Activated T-cell treated with anti-CD3 and anti-CD28 coated beads for 24 hours (primary cell): ENCODE data around the gene HMGB1.

ENCODE experiments used
- DNase-seq: peaks from one replicate; pipeline ENCODE4 v3.0.0-alpha.2; 2020; ENCODE audit warnings: low read depth

HMGB1 gene

DNA sequence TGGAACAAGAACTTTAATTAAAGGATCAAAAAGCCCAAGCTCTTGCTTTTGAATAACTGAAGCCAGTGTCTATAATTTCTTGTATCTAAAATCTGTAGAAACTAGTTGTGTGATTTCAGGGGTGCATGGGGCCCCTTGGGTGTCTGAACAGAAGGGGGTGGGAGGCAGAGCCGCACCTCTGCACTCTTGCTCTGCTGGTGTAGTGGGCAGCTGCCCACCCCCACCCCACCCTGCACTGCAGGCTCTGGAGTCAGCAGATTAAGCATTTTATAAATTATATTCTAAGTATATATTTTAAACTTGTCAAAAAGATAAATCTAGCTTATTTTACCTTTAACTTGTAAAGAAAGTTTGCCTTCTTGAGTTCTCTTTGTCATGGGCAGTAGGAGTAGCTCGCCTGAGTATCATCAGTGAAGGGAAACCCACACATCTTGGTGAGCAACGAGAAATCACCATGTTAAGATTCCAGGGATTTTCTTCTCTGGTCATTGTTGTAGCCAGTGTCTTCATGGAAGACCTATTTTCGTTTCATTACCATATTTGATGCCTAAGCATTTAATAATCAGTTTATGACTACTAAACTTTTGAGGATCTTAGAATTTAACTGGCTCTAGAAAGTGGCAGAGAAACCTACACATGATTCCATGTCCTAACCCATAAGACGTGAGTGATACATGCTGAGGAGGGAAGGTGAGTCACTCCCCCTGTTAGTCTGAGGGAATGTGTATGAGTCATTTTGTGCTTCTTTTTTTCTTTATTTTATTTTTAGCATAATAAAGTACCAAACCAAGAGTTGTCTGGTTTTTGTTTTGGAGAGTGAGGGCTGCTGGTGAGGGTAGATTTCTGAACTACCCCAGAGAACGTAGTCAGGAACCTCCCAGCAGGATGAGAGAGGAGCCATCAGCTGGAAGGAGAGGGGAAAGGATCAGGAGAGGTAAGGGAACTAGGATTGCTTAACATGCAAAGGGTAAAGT lies 35.7 kb downstream of the HMGB1 start:
- peak; percentile 30 for DNase-seq

DNA sequence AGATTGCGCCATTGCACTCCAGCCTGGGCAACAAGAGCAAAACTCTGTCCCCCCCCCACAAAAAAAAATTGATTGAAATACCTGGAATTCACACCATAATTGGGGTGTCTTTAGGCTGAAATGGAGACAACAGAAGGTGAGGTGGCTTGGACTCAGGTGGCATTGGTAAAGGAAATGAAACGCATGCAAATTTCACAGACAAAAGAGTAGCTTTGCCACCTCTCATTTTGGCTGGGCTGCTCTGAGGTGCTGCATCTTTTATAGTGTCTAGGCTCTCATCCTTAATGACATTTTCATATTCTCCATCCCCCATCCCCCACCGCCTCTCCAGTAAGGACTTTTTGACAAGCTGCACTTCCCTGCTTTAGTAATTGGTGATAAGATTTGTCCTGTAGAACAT lies 36.5 kb downstream of the HMGB1 start:
- no peak for DNase-seq

DNA sequence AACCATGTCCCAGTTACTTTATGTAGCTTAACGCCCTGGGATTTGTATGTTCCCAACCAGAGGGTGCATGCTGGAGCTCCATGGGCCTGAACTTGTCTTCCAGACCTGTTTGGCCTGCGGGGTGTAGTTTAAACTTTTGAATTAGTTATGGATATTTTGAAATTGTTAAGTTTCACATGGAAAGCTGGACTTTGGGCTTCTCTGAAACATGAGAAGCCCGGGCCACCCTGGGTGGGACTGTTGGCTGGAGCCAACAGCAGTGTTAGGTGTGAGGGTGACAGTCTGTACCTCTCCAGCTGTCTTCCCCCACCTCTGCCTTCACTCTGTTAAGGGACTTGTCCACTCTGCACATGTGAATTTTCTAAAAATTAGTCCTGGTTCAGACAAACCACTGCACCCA lies 41.8 kb downstream of the HMGB1 start:
- DNase-seq: no peak

DNA sequence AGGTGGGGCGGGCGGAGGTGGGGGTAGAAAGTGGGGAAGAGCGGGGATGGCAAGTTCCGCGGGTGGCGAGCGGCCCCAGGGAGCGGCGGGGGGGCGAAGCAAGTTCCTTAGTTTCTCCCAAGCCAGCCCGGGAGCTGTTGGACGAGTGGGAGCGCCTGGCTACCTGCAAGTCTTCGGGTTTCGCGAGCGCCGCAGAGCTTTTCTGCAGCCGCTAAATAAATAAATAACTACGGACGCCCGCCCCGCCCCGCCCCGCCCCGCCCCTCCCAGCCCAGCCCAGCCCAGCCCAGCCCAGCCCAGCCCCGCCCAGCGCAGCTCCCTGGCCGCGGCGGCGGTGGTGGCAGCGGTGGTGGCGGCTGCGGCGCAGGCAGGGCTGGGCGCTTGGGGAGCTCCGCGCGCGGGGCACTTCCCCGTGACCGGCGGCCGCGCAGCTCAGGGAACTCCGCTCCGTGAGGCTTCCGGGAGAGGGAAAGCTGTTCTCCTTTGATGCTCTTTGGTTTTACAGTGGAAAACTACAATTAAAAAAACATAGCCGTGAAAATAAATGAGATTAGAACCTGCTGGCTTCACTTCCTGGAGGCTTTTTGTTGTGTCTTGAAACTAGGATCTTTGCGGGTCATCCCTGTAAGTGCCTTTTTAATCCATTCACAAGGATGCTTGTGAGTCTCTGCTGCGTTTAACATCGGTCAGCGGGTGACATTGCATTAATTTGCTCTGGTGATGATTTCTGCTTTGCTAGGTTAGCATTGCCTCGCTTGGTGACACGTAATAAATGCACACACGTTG lies 43.5 kb downstream of the HMGB1 start, which contains the start of gene UBE2L5:
Gene UBE2L5, plus strand, starts transcription at position 440 of the 786 bp plus-strand sequence. CDS start 5,498 bp downstream, outside the sequence.
- peak; percentile 54 for DNase-seq

DNA sequence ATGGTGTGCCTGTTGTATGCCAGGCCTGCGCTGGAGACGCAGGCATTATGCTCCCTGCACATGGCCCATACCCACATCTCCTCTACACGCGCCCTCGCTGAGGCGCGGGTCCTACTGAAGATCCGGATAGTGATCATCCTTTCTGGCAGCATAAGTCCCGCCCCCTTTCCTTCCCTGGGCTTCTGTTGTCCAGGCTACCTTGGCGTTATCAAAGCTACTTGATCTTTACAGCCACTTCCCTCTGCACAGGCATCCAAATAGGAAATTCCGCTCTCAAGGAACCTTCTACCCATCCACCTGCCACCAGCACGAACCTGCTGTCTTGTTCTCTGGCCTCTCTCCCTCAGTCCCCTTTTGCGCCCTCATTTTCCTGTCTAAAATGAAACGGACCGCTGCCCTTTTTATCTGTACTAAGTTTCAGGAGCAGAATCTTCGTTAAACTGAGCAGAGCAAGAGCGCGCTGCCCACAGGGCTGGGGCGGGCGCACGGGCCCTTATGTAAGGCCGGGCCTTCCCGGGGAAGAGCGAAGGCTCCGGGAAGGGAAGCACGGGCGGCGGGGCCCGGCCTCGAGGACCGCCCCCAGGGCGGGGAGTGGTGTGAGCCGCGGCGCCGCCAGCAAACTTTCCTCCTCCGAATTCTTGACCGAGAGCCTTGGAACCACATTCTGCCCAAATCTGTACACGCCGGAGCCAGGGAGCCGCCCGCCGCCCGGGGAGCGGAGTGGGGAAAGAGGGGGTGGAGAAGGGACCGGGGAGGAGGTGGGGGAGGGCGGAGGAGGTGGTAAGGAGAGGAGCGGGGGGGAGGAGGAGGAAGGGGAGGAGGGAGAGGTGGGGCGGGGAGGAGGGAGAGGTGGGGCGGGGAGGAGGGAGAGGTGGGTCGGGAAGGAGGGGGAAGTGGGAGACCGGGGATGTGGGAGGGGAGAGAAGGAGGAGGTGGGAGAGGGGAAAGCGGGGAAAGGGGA lies 44.4 kb downstream of the HMGB1 start:
- no peak for DNase-seq

DNA sequence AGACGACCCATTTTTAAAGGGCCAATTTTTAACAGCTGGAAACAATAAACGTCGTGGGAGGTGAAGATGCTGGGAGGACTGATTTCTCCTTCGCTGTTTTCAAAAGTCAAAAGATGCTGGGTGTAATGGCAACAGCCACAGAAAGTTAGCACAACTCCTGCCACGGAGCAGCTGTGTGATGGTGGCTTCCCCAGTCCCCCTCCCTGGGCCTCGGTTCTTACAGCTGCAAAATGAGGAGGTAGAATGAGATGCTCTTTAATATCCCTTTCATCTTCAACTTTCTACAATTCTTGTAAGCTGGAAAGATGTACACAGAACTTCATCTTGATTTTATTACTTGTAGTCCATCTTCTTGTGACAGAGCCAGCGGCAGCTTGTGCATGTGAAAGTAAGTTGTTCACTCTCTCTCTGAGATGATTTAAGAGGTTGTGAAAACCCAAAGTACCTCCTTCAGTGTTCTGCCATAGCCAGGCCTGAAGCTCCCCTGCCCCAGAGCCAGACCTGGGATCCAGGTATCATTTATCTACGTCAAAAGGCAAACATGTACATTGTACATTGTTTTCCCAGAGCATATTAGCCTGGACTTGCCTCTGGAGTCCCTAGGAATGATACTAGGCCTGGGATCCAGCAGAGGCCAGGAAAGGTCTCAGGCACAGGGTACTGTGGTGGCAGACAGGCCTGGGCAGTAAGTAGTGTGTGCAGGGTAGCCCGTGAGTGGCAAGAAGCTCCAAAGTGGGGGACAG lies 46.8 kb downstream of the HMGB1 start:
- no peak for DNase-seq

DNA sequence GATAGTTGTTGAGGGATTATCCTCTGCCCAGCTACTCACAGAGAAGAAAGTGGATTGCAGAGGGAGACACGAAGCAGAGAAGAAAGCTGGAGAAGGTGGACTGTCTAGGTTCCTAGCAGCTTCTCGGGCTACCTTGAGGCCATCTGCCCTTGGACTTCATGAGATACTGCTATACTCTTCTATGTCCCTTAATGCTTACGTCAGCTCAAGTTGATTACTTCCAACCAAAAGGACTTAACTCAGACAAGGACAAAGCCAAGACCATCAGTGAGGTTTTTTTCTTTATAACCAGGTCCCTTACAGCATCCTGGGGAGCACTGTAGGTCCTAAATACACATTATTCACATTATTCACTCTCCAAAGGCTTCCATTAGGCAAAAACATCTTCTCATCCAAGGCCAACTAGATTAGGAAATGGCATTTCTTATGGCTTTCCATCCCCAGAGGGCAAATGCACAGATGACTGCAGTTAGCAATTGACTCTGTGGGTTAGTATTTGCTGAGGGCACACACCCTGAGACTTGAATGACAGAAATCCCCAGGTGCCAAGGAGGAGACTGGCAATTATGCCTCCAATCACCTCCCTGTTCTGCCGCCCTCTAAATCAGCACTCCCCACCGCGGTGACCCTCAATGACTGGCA lies 47.5 kb downstream of the HMGB1 start:
- no peak for DNase-seq

DNA sequence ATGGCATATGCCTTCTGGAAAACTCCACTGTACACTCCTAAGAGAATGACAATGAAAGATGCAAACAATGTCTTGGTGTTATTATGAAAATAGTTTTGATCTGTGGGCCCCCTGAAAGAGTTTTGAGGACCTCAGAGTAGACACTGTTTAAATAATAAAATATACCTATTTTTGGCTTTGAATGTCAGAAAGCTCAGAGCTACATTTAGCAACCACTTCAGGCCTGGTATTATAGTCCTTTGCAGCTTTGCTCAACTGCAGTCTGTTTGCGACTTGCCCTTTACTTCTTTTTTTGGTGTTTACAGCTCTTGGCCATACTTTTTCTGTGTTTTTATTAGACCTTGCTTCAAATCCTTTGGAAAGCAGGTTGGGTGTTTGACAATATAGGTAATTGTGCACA lies 49.3 kb downstream of the HMGB1 start:
- no peak for DNase-seq

DNA sequence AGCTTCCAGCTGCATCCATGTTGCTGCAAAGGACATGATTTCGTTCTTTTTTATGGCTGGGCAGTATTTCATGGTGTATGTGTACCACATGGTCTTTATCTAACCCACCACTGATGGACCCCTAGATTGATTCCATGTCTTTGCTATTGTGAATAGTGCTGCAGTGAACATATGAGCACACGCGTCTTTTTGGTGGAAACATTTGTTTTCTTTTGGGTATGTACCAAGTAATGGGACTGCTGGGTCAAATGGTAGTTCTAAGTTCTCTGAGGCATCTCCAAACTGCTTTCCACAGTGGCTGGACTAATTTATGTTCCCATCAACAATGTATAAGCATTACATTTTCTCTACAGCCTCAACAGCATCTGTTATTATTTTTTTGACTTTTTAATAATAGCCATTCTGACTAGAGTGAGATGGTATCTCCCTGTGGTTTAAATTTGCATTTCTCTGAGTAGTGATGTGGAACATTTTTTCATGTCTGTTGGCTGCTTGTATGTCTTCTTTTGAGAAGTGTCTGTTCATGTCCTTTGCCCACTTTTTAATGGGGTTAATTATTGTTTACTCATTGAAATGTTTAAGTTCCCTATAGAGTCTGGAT lies 50.2 kb downstream of the HMGB1 start:
- no peak for DNase-seq

DNA sequence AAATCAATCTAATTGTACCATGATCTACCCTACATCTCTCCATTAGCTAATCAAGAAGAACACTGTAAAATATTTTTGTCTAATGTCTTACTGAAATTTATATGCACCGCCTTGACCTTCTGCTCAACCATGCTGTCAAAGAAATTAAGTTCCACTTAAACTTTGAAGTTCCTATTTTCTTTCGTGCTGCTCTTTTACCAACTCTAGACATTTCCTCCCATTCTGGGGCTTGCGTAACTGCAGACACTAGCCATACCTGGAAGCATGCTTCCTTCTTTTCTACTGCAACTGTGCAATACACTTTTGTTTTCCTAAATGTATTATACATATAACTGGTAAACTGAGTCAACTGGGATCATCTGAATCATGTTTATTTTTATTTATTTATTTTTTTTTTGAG lies 51.9 kb downstream of the HMGB1 start:
- DNase-seq: no peak

DNA sequence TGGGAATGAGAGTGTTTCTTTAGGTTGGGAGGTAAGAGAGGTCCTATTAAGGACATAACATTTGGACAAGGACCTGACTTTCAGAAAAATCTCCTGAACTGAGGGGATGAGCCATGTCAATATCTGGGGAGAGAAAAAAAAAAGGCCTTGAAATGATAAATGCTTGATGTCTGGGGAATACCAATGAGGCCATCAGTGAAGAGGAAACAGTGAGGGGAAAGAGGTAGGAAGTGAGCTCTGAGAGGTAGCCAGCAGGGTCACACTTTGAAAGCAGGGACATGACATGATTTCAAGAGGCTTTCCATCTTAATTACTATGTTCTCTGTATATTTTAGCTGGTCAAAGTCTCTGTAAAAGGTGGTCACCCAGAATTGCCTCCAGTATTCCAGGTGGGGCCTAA lies 53.4 kb downstream of the HMGB1 start:
- DNase-seq: no peak

DNA sequence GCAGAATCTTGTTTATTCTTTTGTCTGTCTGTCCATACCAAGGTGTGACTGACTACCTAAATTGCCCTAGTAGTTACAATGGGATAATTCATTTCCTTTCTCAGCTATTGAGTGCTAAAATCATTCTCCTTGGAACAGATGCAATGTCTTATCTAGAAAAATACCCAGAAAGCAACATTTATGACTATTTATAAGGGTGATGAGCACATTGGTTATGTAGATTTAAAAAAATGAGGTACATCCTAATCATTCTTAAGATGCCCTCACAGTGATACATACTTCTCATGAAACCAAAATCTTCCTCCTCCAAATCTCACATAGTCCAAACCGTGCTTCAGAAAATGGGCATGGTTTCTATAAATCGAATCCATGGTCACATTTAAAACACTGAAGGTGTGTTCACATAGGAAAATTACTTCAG lies 55.0 kb downstream of the HMGB1 start:
- no peak for DNase-seq

DNA sequence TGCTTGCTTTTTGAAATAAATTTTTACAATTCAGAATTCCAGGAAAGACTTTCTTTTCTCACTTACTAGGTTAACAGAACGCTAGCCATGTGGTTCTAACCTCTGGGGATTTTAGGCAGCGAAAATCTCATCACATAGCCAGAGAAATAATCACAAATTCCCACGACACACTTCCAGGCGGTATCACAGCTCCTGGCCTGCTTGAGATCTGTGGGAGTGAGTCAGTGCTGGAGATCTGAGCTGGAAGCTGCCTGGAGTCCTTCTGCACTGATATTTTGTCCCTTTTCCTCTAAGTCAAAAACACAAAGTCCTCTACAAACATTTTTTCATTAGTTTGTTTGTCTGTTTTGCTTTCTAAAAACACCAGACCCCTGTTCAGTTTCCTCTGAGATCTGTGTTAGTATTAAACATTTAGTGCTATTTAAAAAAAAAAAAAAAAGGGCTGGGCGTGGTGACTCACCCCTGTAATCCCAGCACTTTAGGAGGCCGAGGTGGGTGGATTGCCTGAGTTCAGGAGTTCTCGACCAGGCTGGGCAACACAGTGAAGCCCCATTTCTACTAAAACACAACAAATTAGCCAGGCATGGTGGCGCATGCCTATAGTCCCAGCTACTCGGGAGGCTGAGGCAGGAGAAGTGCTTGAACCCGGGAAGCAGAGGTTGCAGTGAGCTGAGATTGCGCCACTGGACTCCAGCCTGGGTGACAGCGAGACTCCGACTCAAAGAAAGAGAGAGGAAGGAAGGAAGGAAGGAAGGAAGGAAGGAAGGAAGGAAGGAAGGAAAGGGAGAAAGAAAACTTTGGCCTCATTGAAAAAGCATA lies 55.6 kb downstream of the HMGB1 start:
- DNase-seq: no peak

DNA sequence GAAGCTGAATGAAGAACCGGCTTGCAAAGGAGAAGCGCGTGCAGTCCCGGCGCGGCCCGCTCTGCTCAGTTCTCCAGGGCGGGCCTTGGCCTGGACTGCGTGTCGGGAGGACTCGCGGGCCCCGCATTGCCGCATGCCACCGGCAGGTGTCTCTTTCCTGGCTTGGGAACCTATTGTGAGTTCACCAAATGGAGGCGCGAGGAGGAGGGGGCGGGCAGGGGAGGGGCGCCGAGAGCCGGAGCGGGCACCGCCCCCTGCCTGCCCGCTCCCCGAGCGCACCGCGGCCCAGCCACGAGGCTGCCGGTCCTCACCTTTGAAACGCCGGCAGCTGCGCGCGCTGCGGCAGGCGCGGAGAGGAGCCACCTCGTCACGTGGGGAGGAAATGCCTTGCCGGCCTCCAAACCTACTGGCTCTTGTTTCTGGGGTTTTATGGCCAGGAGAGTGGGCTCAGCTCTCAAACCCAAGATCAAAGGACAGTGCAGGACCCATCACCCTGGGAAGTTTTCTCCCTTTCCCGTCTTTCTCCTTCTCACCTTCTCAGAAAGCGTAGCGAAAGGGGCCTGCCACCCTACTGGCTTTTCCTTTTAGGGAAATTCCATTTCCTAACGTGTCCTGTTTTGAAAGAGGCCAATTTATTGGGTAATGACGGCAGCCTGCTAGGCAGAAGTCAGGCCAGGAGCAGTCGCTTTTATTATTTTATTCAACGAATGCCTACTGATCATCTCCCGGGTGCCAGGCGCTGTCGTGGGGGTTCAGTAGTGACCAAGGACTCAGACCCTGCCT lies 57.2 kb downstream of the HMGB1 start:
- peak; percentile 87 for DNase-seq

DNA sequence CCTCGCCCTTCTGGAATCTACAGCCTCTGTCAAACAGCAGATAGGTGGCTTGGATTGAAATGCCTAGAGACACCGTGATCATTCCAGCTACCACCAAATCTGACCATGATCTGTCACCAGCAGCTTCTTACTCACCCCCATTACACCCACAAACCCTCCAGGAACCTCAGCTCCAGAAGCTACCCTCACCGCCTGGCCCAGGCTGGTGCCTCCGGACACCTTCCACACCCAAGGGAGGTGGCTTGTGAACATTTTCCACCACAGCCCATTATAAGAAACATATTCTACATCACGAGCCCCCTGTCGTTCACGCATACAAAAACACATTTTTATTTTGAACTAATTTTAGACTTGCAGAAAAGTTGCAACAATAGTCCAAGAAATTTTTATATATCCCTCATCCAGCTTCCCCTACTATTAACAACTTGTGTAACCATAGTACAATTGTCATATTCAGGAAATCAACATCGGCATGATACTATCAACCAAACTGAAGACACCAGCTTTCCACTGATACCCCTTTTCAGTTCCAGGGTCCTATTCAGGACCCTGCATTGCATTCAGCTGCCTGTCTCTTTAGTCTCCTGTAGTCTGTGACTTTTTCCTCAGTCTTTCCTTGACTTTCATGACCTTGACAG lies 58.8 kb downstream of the HMGB1 start:
- DNase-seq: no peak
